SK-N-DZ (cell line): ENCODE measurements around the gene XYLT1.
"Not testable (repeated sequence)": the region's sequence is repeated elsewhere in the genome, so short reads cannot be mapped to it uniquely, and the experiment has no call there.

Source experiments
- DNase-seq: peaks from one replicate; pipeline ENCODE4 v3.0.0-alpha.2; 2015; ENCODE audit warnings: low spot score

The XYLT1 gene

GRCh38 chr16:17488506-17488905, 17.7 kb upstream of the XYLT1 start:
- DNase-seq: no peak

GRCh38 chr16:17483351-17483750, 12.6 kb upstream of the XYLT1 start:
- DNase-seq: no peak

- not testable (repeated sequence) for DNase-seq
These were observed 11.6 kb upstream of the XYLT1 start for GRCh38 chr16:17482341-17482740.

GRCh38 chr16:17481736-17482135, 11.0 kb upstream of the XYLT1 start:
- no peak for DNase-seq

GRCh38 chr16:17477260-17477545, 6.4 kb upstream of the XYLT1 start:
- not testable (repeated sequence) for DNase-seq

GRCh38 chr16:17476414-17477259, 5.9 kb upstream of the XYLT1 start:
- peak; percentile 63 for DNase-seq

- no peak for DNase-seq
These were observed 4.3 kb upstream of the XYLT1 start for GRCh38 chr16:17475104-17475503.

GRCh38 chr16:17474572-17474971, 3.8 kb upstream of the XYLT1 start:
- no peak for DNase-seq

- peak; percentile 43 for DNase-seq
These were observed 3.3 kb upstream of the XYLT1 start for GRCh38 chr16:17474037-17474436.

GRCh38 chr16:17471719-17472461, 1.1 kb upstream of the XYLT1 start:
- DNase-seq: no peak

GRCh38 chr16:17470182-17470907, 415 bp downstream of the XYLT1 start:
- no peak for DNase-seq

GRCh38 chr16:17469741-17470181, 999 bp downstream of the XYLT1 start:
- peak; percentile 21 for DNase-seq

- DNase-seq: no peak
These were observed 1.6 kb downstream of the XYLT1 start for GRCh38 chr16:17469011-17469740.

GRCh38 chr16:17468611-17469010, 2.1 kb downstream of the XYLT1 start:
- DNase-seq: no peak

GRCh38 chr16:17467923-17468540, 2.7 kb downstream of the XYLT1 start:
- DNase-seq: peak; percentile 78

GRCh38 chr16:17466876-17467275, 3.9 kb downstream of the XYLT1 start:
- no peak for DNase-seq

- DNase-seq: no peak
These were observed 5.3 kb downstream of the XYLT1 start for GRCh38 chr16:17465460-17465859.

- no peak for DNase-seq
These were observed 7.4 kb downstream of the XYLT1 start for GRCh38 chr16:17463335-17463734.

GRCh38 chr16:17461951-17462729, 8.6 kb downstream of the XYLT1 start:
- DNase-seq: no peak

- no peak for DNase-seq
These were observed 9.9 kb downstream of the XYLT1 start for GRCh38 chr16:17460890-17461289.
